ENCODE measurements around the gene SLX4IP. TPM values are rescaled to one million over a fixed set of nuclear protein-coding genes. Genes with fewer than 3 reads are reported as not detected.

The SLX4IP gene
- total and polyA plus RNA-seq, 2 of the 13 experiments (the other 11 are each of a cell fraction or from before 2014, with no cell fraction given), result 3.6 to 7.3 TPM

GRCh38 chr20:10481676-10482075 lies 46.6 kb downstream of the SLX4IP start (continued):
- TF ChIP-seq BCLAF1 (IDR thresholded peaks at IDR 0.05) (no peak), CSRNP2 (CRISPR knock-in tag; conservative IDR thresholded peaks at IDR 0.05; ENCODE audit: low read depth) (no peak), ZNF142 (CRISPR knock-in tag; IDR thresholded peaks at IDR 0.05) (no peak), ZNF10 (CRISPR knock-in tag; IDR thresholded peaks at IDR 0.05; ENCODE audit: borderline replicate concordance, low read depth) (no peak), FOXP4 (CRISPR knock-in tag; IDR thresholded peaks at IDR 0.05) (no peak), MXD3 (CRISPR knock-in tag; IDR thresholded peaks at IDR 0.05) (no peak), RFX5 (IDR thresholded peaks at IDR 0.05; ENCODE audit: low read depth, low read length) (no peak), ZNF770 (CRISPR knock-in tag; IDR thresholded peaks at IDR 0.05) (no peak), ARHGAP35 (CRISPR knock-in tag; IDR thresholded peaks at IDR 0.05; ENCODE audit: borderline replicate concordance) (no peak), KAT7 (CRISPR knock-in tag; IDR thresholded peaks at IDR 0.05; ENCODE audit: borderline replicate concordance) (no peak), IKZF1 (IDR thresholded peaks at IDR 0.05) (no peak)
